Gastroesophageal sphincter (tissue), 4 donors: Measurements from ENCODE around the gene DUOX1. TPM values are rescaled to one million over a fixed set of nuclear protein-coding genes. Genes with fewer than 3 reads are reported as not detected.

ENCODE experiments used
- ATAC-seq: fragments of 150-250 bp; one replicate; pipeline ENCODE4 v1.9.1; 2016; ENCODE audit warnings: mild to moderate bottlenecking, moderate library complexity
- H3K27ac ChIP-seq, 4 donors: fragments of 200-600 bp; sonication (generic) in 3 of 4; 1 replicate in 3 of 4; 2 replicates in 1 of 4; pipeline ENCODE4 v1.5.1; 2016 to 2019
- H3K27me3 ChIP-seq: fragments of 200-600 bp; sonication (generic); one replicate; pipeline ENCODE4 v1.5.1; 2019
- H3K36me3 ChIP-seq, 2 donors: fragments of 200-600 bp; sonication (generic); one replicate each; pipeline ENCODE4 v1.5.1; 2019; ENCODE audit warnings: control low read depth in 1 of 2
- H3K4me1 ChIP-seq, 3 donors: fragments of 200-600 bp; sonication (generic); 1 replicate in 2 of 3; 2 replicates in 1 of 3; pipeline ENCODE4 v1.5.1; 2016 to 2019; ENCODE audit warnings: control low read depth in 2 of 3
- H3K4me3 ChIP-seq, 2 donors: fragments of 200-600 bp; sonication (generic); one replicate each; pipeline ENCODE4 v1.5.1; 2019; ENCODE audit warnings: mild to moderate bottlenecking in 1 of 2, moderate library complexity in 1 of 2
- H3K9me3 ChIP-seq, 3 donors: fragments of 200-600 bp; sonication (generic); one replicate each; pipeline ENCODE4 v1.5.1; 2017 to 2019; ENCODE audit warnings: control low read depth in 2 of 3
- EP300 ChIP-seq: sonication (generic); formaldehyde crosslinking; IDR thresholded peaks from one replicate; pipeline ENCODE4 v1.6.1; 2017; ENCODE audit warnings: antibody characterized with exemption, mild to moderate bottlenecking
- POLR2A ChIP-seq, 2 donors: fragments of 450-650 bp; IDR thresholded peaks; one replicate each; pipeline ENCODE4 v1.6.1; 2017; ENCODE audit warnings: antibody characterized with exemption in 2 of 2, mild to moderate bottlenecking in 2 of 2, moderate library complexity in 1 of 2
- POLR2AphosphoS5 ChIP-seq: sonication (generic); formaldehyde crosslinking; IDR thresholded peaks from one replicate; pipeline ENCODE4 v1.6.1; 2017; ENCODE audit warnings: antibody characterized with exemption
- WGBS, 2 donors: methylation state at CpG; one replicate each; pipeline ENCODE4 v1.1.5; 2018; ENCODE audit warnings: low coverage in 1 of 2; 5-methylcytosine and 5-hydroxymethylcytosine counted together
- total RNA-seq, 4 donors: library from RNA; depleted of rRNA; stranded (reverse); fragments of >200 nt; gene quantifications; one replicate each; pipeline ENCODE4 v1.1.0, GENCODE V29; 2016
- TF ChIP-seq, protein P1 (sequence below), 4 experiments: fragments of 200-600 bp in 2 of 4; fragments of 450-650 bp in 2 of 4; sonication (generic) in 1 of 4; IDR thresholded peaks; one replicate each; pipeline ENCODE4 v1.5.1; 2017 to 2019; ENCODE audit warnings: antibody characterized with exemption in 4 of 4, mild to moderate bottlenecking in 2 of 4, moderate library complexity in 2 of 4

DUOX1 gene
- total RNA-seq, 4 donors from 2014 or later, result 0.08 to 2.7 (median 1.1) TPM

DNA sequence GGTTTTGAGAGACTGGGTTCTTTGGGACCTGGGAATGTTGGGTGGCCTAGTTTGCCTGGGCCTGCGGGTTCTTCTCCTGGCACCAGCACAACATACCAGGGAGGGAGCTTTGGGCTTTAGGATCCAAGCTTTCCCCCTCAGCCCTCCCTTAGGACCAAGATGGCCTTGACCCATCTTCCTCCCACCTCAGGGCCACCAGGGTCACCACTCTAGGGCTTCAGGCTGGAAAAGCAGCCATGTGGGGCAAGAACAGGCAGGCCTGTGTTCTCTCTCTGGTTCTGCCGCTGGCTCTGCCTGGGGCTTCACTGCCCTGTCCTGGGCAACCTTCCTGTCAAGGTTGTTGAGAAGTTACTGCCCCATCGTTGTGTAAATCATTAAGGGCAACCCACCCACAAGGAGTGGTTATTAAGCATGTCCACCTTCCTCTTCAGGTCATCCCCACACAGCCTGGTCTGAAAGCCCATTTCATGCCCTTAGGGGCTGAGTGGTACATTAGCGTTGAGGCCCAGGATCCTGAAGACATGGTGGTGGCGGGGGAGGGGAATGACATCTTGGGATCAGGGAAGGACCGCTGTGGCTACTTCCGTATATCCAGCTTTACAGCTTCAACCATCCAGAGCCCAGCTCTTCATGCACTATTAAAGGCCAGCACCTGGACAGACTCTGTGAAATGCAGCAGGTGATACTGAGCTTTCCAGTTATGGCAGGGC lies 652 bp downstream of the DUOX1 start:
- Histone ChIP-seq H3K4me1 (peaks cover 0 to 23% (median 0%) of the 10 kb centered on the region in 3 donors), H3K36me3 (no peaks in the 10 kb centered on the region), H3K9me3 (no peaks in the 10 kb centered on the region), H3K27ac (no peak overlapping the region), H3K27me3 (peaks cover 97% of the 10 kb centered on the region), H3K4me3 (peak overlapping the region in 1 of 2 donors; percentile 42)
- TF ChIP-seq, protein P1, sequence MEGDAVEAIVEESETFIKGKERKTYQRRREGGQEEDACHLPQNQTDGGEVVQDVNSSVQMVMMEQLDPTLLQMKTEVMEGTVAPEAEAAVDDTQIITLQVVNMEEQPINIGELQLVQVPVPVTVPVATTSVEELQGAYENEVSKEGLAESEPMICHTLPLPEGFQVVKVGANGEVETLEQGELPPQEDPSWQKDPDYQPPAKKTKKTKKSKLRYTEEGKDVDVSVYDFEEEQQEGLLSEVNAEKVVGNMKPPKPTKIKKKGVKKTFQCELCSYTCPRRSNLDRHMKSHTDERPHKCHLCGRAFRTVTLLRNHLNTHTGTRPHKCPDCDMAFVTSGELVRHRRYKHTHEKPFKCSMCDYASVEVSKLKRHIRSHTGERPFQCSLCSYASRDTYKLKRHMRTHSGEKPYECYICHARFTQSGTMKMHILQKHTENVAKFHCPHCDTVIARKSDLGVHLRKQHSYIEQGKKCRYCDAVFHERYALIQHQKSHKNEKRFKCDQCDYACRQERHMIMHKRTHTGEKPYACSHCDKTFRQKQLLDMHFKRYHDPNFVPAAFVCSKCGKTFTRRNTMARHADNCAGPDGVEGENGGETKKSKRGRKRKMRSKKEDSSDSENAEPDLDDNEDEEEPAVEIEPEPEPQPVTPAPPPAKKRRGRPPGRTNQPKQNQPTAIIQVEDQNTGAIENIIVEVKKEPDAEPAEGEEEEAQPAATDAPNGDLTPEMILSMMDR (IDR thresholded peaks at IDR 0.05), result no peak
- TF ChIP-seq POLR2AphosphoS5, result no peak
- TF ChIP-seq POLR2A (IDR thresholded peaks at IDR 0.05), result no peak
- TF ChIP-seq EP300, result no peak
- no peak for ATAC-seq
- 89 to 100% methylated on average over 1 to 4 of the region's 7 CpGs for WGBS, 2 donors

DNA sequence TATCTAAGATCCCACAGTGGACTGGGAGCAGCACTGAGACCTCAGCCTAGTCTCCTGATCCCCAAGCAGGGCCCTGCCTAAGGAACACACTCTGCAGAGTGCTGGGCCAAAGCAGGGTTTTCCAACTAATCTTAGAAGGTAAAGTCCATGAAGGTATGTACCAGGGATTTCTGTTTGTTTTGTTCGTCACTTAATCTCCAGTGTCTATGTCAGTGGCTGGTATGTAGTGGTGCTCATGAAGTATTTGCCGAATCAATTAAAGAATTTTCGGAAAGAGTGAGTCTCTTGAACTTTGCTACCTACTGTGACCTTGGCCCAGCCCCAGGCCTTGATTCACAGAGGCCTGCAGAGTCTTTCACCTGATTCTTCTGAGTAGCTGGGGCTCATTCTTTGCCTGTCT lies 1.7 kb downstream of the DUOX1 start:
- no peaks in the 10 kb centered on the region for H3K36me3 ChIP-seq
- no peak for ATAC-seq
- no peak overlapping the region for H3K27ac ChIP-seq
- peaks cover 95% of the 10 kb centered on the region for H3K27me3 ChIP-seq
- 92 to 100% methylated on average over 2 to 3 of the region's 3 CpGs for WGBS, 2 donors
- peaks cover 0 to 24% (median 0%) of the 10 kb centered on the region in 3 donors for H3K4me1 ChIP-seq
- TF ChIP-seq EP300 (no peak), POLR2AphosphoS5 (no peak), POLR2A (IDR thresholded peaks at IDR 0.05) (no peak)
- TF ChIP-seq, protein P1 (IDR thresholded peaks at IDR 0.05), result no peak
- no peak overlapping the region for H3K4me3 ChIP-seq
- no peaks in the 10 kb centered on the region for H3K9me3 ChIP-seq

DNA sequence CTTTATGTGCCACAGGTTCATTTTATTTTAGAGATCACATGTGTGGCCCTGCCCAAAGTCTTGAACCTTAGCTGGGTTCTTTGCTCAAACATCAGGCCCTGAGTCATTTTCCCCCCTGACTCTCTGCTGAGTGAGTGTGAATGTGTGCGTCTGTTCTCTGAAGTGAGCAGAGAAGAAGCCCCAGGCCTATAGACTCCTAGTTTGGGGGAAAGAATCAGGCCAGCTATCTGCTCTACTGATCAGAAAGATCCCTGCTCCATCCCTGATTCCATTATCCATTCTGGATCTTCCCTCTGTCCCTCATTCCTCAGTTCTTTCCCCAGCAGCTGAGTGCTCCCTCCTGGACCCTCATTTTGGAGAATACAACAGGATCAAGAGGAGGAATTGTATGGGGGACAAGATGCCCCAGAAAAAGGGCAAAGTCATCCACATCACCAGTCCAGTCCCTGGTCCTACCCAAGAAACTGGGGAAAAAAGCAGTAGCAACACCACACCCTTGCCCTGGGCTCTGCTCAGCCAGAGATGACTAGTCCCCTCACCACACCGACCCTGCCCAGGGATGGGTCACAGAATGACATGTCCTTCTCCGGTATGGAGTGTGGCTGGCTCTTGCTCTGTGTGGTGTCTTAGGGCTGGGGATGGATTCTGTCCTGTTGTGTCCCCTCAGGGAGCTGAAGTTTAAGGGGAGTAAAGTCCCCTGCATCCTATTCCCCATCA lies 3.2 kb downstream of the DUOX1 start:
- whole genome bisulfite sequencing, 2 donors, result 50% methylated on average over 2 of the region's 3 CpGs; no CpG with 5 or more reads in 1 of the 2 donors
- H3K36me3 ChIP-seq, result no peaks in the 10 kb centered on the region
- peaks cover 94% of the 10 kb centered on the region for H3K27me3 ChIP-seq
- peaks cover 0 to 24% (median 0%) of the 10 kb centered on the region in 3 donors for H3K4me1 ChIP-seq
- ATAC-seq, result no peak
- H3K4me3 ChIP-seq, result no peak overlapping the region
- no peaks in the 10 kb centered on the region for H3K9me3 ChIP-seq
- no peak for TF ChIP-seq POLR2AphosphoS5
- TF ChIP-seq POLR2A (IDR thresholded peaks at IDR 0.05), result no peak
- TF ChIP-seq, protein P1 (IDR thresholded peaks at IDR 0.05), result no peak
- no peak for TF ChIP-seq EP300
- no peak overlapping the region for H3K27ac ChIP-seq

DNA sequence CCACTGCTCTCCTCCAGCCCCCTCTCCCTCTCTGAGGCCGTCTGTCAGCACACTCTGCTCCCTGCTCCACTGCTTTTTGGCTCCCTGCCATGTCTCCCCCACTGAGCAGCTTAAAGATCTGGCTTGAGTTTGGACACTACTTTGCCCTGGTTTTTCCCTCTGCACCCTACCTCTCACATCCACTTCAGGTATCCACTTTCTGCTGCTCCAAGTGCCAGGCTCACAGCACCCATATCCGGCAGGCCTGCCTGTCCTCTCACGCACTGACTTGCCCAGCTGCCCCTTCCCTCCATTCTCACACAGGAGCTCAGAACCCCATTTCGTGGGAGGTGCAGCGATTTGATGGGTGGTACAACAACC lies 3.7 kb downstream of the DUOX1 start:
- Histone ChIP-seq H3K36me3 (no peaks in the 10 kb centered on the region), H3K4me3 (no peak overlapping the region), H3K27me3 (peaks cover 94% of the 10 kb centered on the region), H3K27ac (no peak overlapping the region), H3K9me3 (no peaks in the 10 kb centered on the region), H3K4me1 (peaks cover 0 to 24% (median 0%) of the 10 kb centered on the region in 3 donors)
- TF ChIP-seq, protein P1 (IDR thresholded peaks at IDR 0.05), result no peak
- no peak for TF ChIP-seq EP300
- no peak for TF ChIP-seq POLR2A (IDR thresholded peaks at IDR 0.05)
- no peak for TF ChIP-seq POLR2AphosphoS5
- ATAC-seq, result no peak
- 51 to 83% methylated on average over 2 to 3 of the region's 5 CpGs for WGBS, 2 donors
